ENCODE measurements around the gene SLC39A11.

DNA sequence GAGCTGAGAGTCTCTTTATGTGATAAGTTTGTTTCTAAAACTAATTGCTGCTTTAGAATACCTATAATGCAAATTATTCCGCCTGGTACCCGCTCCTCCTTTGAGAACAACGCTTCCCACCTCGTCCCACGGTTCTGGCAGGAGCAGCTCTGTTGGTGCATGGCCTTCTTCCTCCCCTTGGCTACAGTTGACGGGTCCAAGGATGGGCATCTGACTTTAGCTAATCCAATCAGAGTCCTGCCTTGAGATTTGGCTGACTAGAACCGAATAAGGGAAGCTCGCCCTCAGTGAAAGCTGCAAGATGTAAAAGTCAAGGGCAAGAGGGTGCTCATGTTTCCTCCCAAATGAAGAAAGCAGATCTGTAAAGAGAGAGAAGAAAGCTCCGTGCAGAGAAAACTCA, 481.3 kb downstream of the SLC39A11 start:
- TF ChIP-seq, protein P1, sequence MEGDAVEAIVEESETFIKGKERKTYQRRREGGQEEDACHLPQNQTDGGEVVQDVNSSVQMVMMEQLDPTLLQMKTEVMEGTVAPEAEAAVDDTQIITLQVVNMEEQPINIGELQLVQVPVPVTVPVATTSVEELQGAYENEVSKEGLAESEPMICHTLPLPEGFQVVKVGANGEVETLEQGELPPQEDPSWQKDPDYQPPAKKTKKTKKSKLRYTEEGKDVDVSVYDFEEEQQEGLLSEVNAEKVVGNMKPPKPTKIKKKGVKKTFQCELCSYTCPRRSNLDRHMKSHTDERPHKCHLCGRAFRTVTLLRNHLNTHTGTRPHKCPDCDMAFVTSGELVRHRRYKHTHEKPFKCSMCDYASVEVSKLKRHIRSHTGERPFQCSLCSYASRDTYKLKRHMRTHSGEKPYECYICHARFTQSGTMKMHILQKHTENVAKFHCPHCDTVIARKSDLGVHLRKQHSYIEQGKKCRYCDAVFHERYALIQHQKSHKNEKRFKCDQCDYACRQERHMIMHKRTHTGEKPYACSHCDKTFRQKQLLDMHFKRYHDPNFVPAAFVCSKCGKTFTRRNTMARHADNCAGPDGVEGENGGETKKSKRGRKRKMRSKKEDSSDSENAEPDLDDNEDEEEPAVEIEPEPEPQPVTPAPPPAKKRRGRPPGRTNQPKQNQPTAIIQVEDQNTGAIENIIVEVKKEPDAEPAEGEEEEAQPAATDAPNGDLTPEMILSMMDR (IDR thresholded peaks at IDR 0.05): no peak
- TF ChIP-seq NR3C1 (CRISPR knock-in tag; conservative IDR thresholded peaks at IDR 0.05; ENCODE audit: low read depth) (no peak), TCF7 (CRISPR knock-in tag; IDR thresholded peaks at IDR 0.05; ENCODE audit: low read depth) (no peak), FOXP1 (CRISPR knock-in tag; IDR thresholded peaks at IDR 0.05; ENCODE audit: borderline replicate concordance) (no peak), NFYB (CRISPR knock-in tag; conservative IDR thresholded peaks at IDR 0.05; ENCODE audit: low read depth) (no peak), NR1H2 (CRISPR knock-in tag; IDR thresholded peaks at IDR 0.05) (no peak), ZNF232 (CRISPR knock-in tag; IDR thresholded peaks at IDR 0.05) (no peak), E2F4 (CRISPR knock-in tag; IDR thresholded peaks at IDR 0.05; ENCODE audit: borderline replicate concordance, low read depth) (no peak), SP1 (CRISPR knock-in tag; conservative IDR thresholded peaks at IDR 0.05) (no peak), MAX (CRISPR knock-in tag; IDR thresholded peaks at IDR 0.05) (no peak)
- TF ChIP-seq, protein P2, sequence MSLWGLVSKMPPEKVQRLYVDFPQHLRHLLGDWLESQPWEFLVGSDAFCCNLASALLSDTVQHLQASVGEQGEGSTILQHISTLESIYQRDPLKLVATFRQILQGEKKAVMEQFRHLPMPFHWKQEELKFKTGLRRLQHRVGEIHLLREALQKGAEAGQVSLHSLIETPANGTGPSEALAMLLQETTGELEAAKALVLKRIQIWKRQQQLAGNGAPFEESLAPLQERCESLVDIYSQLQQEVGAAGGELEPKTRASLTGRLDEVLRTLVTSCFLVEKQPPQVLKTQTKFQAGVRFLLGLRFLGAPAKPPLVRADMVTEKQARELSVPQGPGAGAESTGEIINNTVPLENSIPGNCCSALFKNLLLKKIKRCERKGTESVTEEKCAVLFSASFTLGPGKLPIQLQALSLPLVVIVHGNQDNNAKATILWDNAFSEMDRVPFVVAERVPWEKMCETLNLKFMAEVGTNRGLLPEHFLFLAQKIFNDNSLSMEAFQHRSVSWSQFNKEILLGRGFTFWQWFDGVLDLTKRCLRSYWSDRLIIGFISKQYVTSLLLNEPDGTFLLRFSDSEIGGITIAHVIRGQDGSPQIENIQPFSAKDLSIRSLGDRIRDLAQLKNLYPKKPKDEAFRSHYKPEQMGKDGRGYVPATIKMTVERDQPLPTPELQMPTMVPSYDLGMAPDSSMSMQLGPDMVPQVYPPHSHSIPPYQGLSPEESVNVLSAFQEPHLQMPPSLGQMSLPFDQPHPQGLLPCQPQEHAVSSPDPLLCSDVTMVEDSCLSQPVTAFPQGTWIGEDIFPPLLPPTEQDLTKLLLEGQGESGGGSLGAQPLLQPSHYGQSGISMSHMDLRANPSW (CRISPR knock-in tag; conservative IDR thresholded peaks at IDR 0.05; ENCODE audit: low read depth): no peak
